Thoracic aorta (tissue), 2 donors: ENCODE measurements around the gene CERK. TPM values are rescaled to one million over a fixed set of nuclear protein-coding genes. Genes with fewer than 3 reads are reported as not detected.
"Not testable (repeated sequence)": the region's sequence is repeated elsewhere in the genome, so short reads cannot be mapped to it uniquely, and the experiment has no call there.

Source experiments
- ATAC-seq: fragments of 150-250 bp; one replicate; pipeline ENCODE4 v1.8.0; 2017; ENCODE audit warnings: low read depth; ENCODE audit not compliant: insufficient number of reproducible peaks, low FRiP score
- DNase-seq: peaks from one replicate; pipeline ENCODE4 v3.0.0-alpha.2; 2020; ENCODE audit warnings: low spot score
- H3K27ac ChIP-seq, 2 donors: fragments of 200-600 bp; sonication (generic); 1 replicate in 1 of 2; 2 replicates in 1 of 2; pipeline ENCODE4 v1.5.1; 2016; ENCODE audit warnings: mild to moderate bottlenecking in 2 of 2, moderate library complexity in 2 of 2
- H3K27me3 ChIP-seq: fragments of 200-600 bp; sonication (generic); replicated peaks from 2 replicates; pipeline ENCODE4 v1.6.0; 2016; ENCODE audit warnings: mild to moderate bottlenecking; ENCODE audit not compliant: insufficient read depth
- H3K36me3 ChIP-seq: fragments of 200-600 bp; sonication (generic); one replicate; pipeline ENCODE4 v1.5.1; 2016
- H3K4me1 ChIP-seq, 2 donors: fragments of 200-600 bp; sonication (generic); 1 replicate in 1 of 2; 2 replicates in 1 of 2; pipeline versions ENCODE4 v1.5.1 to v1.6.0; 2016; ENCODE audit warnings: low read depth in 2 of 2, mild to moderate bottlenecking in 1 of 2; ENCODE audit not compliant: control insufficient read depth in 1 of 2
- H3K4me3 ChIP-seq: fragments of 200-600 bp; sonication (generic); 2 replicates; pipeline ENCODE4 v1.5.1; 2016; ENCODE audit warnings: mild to moderate bottlenecking
- H3K9me3 ChIP-seq: fragments of 200-600 bp; sonication (generic); 2 replicates; pipeline ENCODE4 v1.5.1; 2016
- CTCF ChIP-seq: fragments of 200-600 bp; sonication (generic); IDR thresholded peaks from one replicate; pipeline ENCODE4 v1.5.1; 2019; ENCODE audit warnings: antibody characterized with exemption
- total RNA-seq, 2 donors: library from RNA; depleted of rRNA; stranded (reverse); fragments of >200 nt; gene quantifications; one replicate each; pipeline versions ENCODE4 v1.1.0 to v1.2.3, GENCODE V29; 2016

Gene CERK
- total RNA-seq, 2 donors from 2014 or later, result 65.5 to 72.8 TPM

GRCh38 chr22:46735747-46736608 is 2.1 kb downstream of the CERK start:
- ATAC-seq, result no peak

GRCh38 chr22:46734830-46735453 is 3.1 kb downstream of the CERK start:
- Histone ChIP-seq H3K36me3 (peaks cover 4% of the 10 kb centered on the region), H3K4me1 (peaks cover 36 to 60% of the 10 kb centered on the region in 2 donors), H3K4me3 (no peak overlapping the region), H3K27me3 (no peaks in the 10 kb centered on the region), H3K9me3 (no peaks in the 10 kb centered on the region), H3K27ac (no peak overlapping the region)
- DNase-seq, result no peak
- ATAC-seq, result no peak
- no peak for TF ChIP-seq CTCF

More at GRCh38 chr22:46735747-46736608, 2.1 kb downstream of the CERK start:
- Histone ChIP-seq H3K4me1 (peaks cover 36 to 62% of the 10 kb centered on the region in 2 donors), H3K27me3 (no peaks in the 10 kb centered on the region), H3K9me3 (no peaks in the 10 kb centered on the region), H3K27ac (peak overlapping the region in 1 of 2 donors; percentile 22), H3K4me3 (peak overlapping the region; percentile 86), H3K36me3 (peaks cover 4% of the 10 kb centered on the region)
- no peak for TF ChIP-seq CTCF
- DNase-seq, result no peak

- peaks cover 31 to 53% of the 10 kb centered on the region in 2 donors for H3K4me1 ChIP-seq
- not testable (repeated sequence) for H3K27me3 ChIP-seq, H3K9me3 ChIP-seq, DNase-seq, H3K4me3 ChIP-seq, ATAC-seq, H3K36me3 ChIP-seq, H3K27ac ChIP-seq
These were observed 3.8 kb downstream of the CERK start for GRCh38 chr22:46734213-46734722.

- no peak for DNase-seq
- H3K27ac ChIP-seq, result no peak overlapping the region
These were observed 5.5 kb downstream of the CERK start for GRCh38 chr22:46732513-46732912.

GRCh38 chr22:46732041-46732379 is 6.0 kb downstream of the CERK start:
- Histone ChIP-seq H3K9me3 (no peaks in the 10 kb centered on the region), H3K4me3 (no peak overlapping the region), H3K27me3 (no peaks in the 10 kb centered on the region), H3K36me3 (peaks cover 4% of the 10 kb centered on the region), H3K4me1 (peaks cover 24 to 42% of the 10 kb centered on the region in 2 donors), H3K27ac (no peak overlapping the region)
- DNase-seq (no peak), ATAC-seq (no peak)
- no peak for TF ChIP-seq CTCF

More at GRCh38 chr22:46732513-46732912, 5.5 kb downstream of the CERK start:
- no peaks in the 10 kb centered on the region for H3K27me3 ChIP-seq
- H3K36me3 ChIP-seq, result peaks cover 4% of the 10 kb centered on the region
- H3K9me3 ChIP-seq, result no peaks in the 10 kb centered on the region
- ATAC-seq, result no peak
- no peak overlapping the region for H3K4me3 ChIP-seq
- H3K4me1 ChIP-seq, result peaks cover 26 to 45% of the 10 kb centered on the region in 2 donors
- no peak for TF ChIP-seq CTCF
